ENCODE data around the gene RAPGEF1.

Gene RAPGEF1

DNA sequence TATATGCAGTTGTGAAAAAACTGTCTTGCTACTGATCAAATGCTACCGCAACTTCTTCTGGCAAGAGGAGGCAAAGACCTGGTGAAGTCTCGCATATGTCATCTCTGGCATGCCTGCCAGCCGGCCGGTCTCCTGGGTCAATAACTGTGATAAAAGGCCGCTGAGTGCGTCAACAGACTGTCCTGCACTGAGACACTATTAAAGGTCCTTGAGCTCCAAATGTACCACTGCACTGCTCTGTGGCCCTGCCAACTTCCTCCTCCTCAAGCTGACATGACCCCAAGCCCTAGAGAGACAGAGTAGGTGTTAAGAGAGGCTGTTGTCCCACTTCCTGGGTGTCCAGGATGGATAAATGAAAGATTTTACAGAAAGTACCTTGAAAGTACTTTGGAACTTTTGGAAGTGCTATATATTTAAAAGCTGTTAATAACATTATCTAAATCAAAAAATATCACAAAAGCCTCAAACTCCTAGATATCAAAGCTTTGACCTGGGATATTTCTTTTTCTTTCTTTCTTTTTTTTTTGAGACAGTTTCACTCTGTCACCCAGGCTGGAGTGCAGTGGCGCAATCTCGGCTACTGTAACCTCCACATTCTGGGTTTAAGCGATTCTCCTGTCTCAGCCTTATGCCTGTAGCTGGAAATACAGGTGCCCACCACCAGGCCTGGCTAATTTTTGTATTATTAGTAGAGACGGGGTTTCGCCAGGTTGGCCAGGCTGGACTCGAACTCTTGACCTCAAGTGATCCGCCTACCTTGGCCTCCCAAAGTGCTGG lies 31.5 kb downstream of the RAPGEF1 start:
- DNase-seq (ENCODE audit: insufficient read length, low spot score) (no peak), FAIRE-seq (no peak)

DNA sequence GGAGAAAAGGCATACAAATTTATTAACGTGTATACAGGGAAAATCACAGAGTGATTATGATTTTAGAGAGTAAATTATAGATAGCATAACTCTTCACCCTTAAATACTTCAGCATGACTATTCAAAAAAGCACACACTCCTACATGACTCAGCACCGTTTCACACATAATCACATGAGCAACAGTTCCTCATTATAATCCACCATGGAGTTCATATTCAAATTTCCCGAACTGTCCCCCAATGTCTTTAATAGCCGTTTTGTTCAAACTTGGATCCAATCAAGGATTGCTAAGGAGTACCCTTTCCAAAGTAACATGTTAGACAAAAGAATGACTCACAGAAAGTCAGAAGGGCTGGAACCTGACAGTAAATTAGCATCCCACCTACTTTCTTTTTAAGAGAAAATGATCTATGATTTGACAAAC lies 32.1 kb downstream of the RAPGEF1 start:
- DNase-seq (ENCODE audit: insufficient read length, low spot score) (no peak), FAIRE-seq (no peak)

DNA sequence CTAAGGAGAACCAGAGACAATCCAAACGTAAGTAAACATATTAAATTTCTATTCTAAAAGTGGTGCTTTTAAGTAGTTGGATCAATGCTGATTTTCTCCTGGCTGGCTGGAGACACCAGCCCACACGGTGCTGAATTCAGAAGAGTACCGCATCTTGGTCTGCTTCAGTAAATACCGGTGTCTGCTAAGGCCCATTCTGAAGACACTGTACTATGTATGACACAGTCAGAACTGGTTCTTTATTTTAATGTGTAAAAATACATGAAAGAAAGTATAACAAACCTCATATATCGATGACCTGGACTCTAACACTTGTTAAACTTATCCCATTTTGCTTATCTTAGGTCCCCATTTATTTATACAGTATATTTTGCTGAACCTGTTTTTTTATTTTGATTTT lies 32.8 kb downstream of the RAPGEF1 start:
- no peak for DNase-seq (ENCODE audit: insufficient read length, low spot score)
- FAIRE-seq, result no peak

DNA sequence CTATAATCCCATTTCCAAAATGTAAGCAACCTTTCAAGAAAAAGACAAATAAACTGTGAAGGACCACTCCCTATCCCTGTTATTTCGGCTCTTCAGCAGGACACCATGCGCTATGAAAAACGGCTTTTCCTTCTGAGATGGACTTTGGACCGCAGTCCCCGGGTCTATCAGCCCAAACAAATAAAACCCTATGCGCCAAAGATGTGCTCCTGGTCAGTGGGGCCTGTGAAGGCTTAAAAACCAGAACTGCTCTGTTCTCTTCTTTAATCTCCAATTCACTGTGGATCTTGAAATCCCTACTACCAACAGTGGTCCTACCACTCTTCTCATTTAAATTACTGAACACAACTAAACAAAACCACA lies 33.3 kb downstream of the RAPGEF1 start:
- no peak for FAIRE-seq

DNA sequence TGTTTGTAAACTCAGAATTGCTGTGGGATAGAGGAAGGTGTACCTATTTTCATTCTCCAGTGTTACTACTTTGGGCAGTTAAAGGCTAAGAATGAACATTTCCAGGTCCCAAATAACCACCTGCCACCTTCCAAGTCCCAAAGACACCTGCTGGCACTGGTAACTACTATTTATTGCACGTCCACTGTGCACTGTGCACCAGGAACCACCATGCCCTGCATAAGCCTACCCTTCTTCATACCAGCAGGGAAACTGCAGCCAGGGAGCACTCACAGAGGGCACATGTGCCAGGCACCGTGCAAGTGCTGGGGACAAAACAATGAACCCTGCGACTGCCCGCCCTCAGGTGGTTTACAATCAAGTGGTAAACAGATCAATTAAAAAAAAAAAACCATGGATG lies 34.9 kb downstream of the RAPGEF1 start:
- FAIRE-seq (no peak), DNase-seq (ENCODE audit: insufficient read length, low spot score) (no peak)

More for the DNA sequence above, 33.3 kb downstream of the RAPGEF1 start:
- DNase-seq (ENCODE audit: insufficient read length, low spot score), result no peak

DNA sequence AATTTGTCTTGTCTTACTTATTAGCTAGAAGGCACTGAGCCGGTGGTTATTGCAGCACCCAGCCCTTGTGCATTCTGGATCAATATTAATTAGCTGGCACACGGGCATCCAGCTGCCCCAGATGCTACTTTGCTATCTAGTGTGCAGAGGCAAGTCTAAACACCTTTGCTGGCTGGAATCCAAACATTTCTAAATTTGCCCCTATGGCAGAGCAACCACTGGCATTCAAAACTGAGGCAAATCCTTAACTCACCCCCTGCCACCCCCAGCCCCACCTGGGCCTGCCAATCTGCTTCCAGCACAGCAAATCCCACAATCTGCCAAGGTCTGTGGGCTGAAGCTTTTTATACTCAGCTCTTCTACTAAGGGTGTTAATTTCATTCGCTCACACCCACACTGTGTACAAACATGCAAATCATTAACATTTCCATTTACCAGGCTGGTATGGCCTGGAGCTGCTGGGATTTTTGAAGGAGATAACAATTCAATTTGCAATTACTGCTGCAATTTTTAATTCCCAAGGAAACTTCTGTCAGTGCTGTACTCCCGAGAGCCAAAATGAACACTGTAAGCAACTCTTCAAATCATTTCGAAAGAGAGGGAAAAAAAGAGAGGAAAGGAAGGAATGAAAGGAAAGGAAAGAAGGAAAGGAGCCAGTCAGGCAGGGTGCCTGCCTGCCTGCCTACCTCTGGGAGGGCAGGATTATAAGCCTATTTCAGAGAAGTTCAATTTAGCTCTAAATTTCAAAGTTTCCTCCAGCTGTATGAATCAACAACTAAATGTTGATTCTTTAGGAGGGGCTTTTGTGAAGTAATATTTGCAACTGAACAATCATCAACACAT lies 35.5 kb downstream of the RAPGEF1 start:
- FAIRE-seq (no peak), DNase-seq (ENCODE audit: insufficient read length, low spot score) (no peak)

DNA sequence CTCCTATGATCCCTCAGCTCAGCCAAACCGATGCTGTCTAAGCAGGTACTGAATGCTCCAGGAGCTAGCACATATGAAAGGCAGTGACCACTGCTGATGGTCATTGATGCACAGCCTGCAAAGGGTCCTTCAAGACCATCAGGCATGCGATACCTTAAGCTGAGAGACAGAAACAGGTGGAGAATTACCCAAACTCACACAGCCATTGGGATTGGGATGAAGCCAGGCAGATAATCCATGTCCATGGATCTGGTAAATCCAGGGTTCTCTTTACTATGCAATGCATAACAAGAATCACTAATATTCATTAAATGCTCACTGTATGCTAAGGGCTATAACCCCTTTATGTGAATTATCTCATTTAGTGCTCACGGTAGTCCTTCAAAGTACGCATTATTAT lies 36.2 kb downstream of the RAPGEF1 start:
- no peak for FAIRE-seq
- no peak for DNase-seq (ENCODE audit: insufficient read length, low spot score)

DNA sequence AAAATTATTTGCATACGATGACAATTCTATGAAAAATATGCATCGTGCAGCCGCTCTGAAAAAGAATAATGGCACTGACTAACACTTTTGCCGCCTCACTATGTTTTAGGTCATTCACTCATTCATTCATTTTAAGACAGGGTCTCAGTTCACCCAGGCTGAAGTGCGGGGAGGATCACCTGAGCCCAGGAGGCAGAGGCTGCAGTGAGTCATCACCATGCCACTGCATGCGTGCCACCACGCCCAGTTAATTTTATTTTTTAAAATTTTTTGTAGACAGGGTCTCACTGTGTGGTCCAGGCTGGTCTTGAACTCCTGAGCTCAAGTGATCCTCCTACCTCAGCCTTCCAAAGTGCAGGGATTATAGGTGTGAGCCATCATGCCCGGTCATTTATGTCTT lies 37.0 kb downstream of the RAPGEF1 start:
- no peak for FAIRE-seq
- no peak for DNase-seq (ENCODE audit: insufficient read length, low spot score)

DNA sequence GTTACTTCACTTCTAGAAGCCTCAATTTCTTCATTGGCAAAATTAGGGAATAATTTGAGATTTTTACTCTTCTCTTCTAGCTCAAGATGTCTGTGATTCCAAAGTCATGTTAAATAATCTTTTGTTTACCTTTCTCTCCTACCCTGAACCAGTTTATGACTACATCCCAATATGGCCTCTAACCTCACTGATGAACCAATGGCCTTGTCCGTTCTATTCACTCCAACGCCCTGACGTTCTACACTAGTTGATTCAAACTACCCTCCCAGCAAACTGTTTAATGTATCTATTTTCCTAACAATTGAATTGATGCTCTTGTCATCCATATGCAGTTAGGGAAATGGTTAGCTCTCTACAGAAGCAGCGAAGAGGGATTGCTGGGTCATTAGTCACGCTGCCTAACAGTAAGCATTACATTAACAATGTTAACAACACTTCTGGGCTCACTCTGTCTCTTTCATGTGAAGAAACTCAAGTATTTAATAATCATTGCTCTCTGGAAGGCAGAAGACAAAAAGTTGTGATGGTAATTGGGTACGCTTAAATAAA lies 38.0 kb downstream of the RAPGEF1 start:
- FAIRE-seq, result no peak
- DNase-seq (ENCODE audit: insufficient read length, low spot score), result no peak

DNA sequence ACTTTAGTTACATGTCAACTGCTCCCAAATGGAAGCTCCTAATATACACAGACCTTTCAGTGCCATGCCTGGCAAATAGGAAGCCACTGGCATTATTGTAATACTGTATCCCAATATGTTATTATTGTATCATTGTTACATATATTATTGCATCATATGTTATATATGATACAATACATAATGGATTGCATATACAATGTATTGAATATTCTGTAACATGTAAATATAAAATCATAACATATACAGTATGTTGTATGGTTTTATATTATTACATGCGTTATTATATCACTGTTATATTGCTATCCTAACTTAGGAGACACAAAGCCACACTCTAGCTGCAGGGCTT lies 38.5 kb downstream of the RAPGEF1 start:
- FAIRE-seq (no peak), DNase-seq (ENCODE audit: insufficient read length, low spot score) (no peak)

DNA sequence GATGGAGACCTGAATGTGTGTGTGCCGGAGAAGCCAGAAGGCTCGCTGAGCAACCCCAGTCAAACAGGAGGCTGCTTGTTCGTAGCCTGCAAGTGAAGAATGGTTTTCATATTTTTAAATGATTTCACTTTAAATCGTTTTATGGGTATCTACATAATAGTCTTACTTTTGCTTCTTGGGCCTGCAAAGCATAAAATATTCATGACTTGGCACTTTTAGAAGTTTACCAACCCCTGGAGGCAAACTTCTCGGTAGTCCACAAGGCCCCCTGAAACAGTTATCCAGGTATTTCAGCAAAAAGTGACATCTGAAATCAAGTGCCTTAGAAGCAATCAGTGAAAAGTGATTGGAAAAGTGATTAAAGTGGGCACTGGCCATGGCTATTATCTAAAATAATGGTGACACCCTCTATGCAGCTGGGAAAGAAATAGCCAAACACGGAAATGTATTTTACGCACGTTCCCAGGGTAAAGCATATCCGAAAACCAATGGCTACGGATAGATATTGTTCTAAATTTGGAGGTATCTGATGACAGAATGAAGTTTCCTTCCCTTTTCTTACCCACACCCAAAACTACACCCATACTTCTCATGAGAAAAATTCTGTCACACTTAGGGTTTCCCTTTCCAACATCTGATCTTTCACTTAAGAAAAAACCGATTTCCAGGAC lies 39.0 kb downstream of the RAPGEF1 start:
- FAIRE-seq (no peak), DNase-seq (ENCODE audit: insufficient read length, low spot score) (no peak)

DNA sequence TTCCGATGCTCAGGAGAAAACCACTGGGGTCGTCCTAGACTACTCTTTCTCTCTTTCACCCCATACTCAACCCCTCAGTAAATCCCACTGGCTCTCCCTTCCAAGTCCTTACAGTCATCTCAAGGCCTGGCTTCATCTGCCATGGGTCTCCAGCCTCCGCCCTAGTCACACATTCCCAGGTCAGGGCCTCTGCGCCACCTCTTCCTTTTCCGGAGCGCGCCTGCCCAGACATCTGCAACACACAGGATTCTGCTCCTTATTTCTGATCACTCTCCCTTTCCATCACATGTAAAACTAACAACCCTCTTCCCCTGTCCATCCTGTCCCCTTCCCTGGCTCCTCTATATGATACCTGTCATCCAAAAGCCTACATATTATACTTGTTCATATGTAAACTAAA lies 39.8 kb downstream of the RAPGEF1 start:
- DNase-seq (ENCODE audit: insufficient read length, low spot score), result no peak
- no peak for FAIRE-seq

DNA sequence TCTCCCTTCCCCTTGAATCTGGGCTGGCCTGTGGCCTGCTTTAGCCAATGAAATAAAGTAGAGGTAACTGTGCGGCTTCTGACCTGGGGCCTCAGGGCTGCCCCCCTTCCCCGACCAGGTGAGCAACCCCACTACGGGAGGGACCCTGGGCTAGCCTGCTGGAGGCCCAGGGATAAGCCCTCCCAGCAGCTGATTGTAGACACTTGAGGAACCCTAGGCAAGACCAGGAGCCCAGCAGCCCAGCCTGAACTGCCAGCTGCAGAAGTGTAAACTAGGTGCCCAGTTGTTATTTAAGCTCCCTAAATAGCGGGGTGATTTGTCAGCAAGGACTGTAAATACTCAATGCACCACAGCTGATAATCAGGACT lies 41.3 kb downstream of the RAPGEF1 start:
- DNase-seq (ENCODE audit: insufficient read length, low spot score) (no peak), FAIRE-seq (no peak)

DNA sequence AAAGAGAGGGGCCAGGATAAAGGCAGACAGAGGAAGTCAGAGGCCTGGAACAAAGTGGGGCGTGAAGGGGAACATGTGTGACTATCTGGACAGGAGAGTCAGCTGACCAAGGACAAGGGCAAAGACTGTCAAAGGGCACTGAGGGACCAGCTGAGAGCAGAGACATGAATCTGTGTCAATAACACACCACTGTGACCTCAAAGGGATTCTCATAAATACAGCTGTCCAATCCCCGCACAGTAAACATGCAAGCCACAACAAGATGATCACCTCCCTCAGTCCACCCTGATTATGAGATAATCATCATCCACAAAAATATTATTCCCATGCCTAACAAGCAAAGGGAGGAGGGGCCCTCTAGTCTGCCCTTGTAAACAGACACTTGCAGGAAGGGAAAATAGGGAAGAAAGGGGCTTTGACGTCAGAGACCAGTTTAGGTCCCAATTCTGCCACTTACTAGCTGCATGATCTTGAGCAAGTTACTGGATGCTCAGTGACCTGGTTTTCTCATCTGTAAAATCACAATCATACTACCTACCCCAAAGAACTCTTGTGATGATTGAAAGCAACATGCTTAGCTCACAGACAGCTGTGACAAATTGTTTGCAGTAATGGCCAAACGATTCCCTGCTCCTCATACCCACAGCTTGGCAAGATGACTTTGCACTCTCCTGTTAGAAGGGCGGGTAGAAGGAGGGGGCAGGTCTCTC lies 41.8 kb downstream of the RAPGEF1 start:
- DNase-seq (ENCODE audit: insufficient read length, low spot score), result no peak
- FAIRE-seq, result no peak

DNA sequence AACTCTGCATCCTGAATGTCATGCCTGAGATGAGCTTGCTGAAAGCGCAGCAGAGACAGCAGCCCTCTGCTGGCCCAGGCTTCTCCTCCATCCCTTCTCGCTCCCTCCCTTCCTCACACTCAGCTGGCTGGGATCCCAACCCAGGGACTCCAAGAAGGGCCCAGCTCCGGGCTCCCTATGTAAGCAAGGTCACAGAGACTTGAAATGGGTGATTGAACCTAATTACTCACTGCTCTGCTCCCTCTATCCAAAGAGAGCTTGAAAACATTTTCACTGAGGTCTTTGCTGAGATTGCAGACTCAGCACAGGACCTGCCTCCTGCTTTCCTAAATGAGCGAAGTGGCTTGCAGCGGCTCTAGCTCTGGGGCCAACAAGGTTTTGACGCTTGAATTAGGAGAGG lies 42.8 kb downstream of the RAPGEF1 start:
- FAIRE-seq, result no peak

DNA sequence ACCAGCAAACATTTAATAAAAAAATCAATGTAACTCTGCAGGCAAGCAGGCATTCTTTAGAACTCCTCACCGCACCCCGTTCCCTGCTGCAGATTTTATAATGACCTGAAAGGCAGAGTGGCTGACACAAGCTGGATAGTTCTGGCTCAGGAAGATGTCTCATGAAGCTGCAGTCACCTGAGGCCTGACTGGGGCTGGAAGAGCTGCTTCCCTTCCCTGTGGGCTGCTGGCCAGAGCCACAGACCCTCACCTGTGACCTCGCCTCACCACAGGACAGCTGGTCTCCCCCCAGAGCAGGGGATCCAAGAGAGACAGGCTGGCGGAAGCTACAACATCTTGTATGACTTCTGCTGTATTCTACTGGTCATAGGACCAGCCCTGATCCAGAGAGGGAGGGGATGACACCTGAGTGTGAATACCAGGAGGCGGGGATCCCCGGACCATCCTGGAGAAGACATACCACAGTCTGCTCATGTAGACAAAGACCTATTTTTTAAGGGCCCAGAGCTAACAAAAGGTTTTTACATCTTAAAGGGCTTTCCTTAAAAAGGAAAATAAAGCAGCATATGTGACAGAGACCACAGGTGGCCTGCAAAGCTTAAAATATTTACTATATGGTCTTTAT lies 43.9 kb downstream of the RAPGEF1 start:
- FAIRE-seq, result no peak

More for the DNA sequence above, 42.8 kb downstream of the RAPGEF1 start:
- DNase-seq (ENCODE audit: insufficient read length, low spot score), result no peak

DNA sequence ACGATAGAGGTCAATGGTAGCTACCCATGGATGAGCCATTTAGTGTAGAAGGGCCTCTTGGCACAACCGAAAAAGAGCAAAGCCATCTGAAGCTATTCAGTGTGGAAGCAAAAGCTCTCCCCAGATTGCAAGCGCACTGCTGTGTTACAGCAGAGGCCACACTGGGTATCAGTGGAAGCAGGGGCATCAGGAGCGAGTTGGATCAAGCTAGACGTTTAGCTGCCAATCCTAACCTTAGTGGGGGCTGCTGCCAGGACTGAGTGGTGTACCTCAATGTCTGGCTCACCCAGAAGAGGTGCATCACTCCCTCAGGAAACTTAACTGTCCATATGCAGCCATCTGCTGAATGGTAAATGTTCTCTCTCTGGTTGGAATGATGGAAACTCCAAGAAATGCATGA lies 44.5 kb downstream of the RAPGEF1 start:
- no peak for DNase-seq (ENCODE audit: insufficient read length, low spot score)
- no peak for FAIRE-seq

More for the DNA sequence above, 43.9 kb downstream of the RAPGEF1 start:
- no peak for DNase-seq (ENCODE audit: insufficient read length, low spot score)

DNA sequence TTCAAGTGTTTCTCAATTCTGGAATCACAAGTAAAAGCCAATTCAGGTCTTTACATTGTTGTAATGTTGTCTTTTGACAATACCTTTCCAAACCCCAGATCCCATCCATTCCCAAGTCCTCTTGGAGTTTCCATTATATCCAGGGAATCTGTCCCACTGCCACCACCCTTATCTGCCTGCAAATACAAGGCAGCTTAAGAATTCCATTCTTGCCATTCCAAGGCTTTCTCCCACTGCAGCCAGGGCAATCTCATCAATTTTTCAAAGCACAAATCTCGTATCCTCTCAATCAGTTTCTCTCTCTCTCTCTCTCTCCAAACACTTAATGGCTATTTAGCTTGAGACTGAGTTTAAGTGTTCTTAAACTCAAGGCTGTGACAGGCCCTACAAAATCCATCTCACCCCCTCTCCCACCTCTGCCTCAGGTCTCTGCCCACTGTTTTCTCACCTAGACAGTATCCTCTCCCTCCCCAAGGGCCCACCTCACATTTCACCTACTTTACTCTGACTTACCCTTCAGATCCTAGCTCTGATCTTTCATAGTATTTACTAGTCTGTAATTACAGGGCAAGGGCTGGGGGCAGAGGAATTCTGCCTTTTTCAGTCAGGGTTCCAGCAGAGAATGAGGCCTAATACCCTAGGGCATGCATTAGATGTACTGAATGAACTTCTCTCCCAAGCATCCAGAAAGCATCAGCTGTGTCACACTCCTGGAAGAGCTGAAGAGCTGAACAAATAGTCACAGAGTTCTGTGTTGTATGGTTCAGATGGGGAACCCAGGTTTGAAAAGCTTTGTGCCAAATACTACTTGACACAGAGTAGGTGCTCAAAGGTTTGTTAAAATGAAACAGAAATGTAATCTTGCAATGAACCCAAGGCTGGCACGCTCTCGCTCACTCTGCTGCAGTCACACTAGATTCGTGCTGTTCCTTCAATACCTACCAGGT lies 46.0 kb downstream of the RAPGEF1 start:
- no peak for FAIRE-seq
- no peak for DNase-seq (ENCODE audit: insufficient read length, low spot score)

All from GM19239 (cell line).